NCI-H2196 treated with DMSO at 0.1 percent for 48 hours (cell line): Measurements from ENCODE around the gene ARHGAP19.

Experiments used
- DNase-seq: peaks from one replicate; lab custom pipeline; 2025; ENCODE audit not compliant: unreplicated experiment; lab: John Stamatoyannopoulos, UW

The ARHGAP19 gene

GRCh38 chr10:97229322-97230015 is 63.0 kb downstream of the ARHGAP19 start:
- DNase-seq, result no peak

GRCh38 chr10:97228775-97229157 is 63.7 kb downstream of the ARHGAP19 start:
- no peak for DNase-seq

- DNase-seq, result no peak
These were observed 64.2 kb downstream of the ARHGAP19 start for GRCh38 chr10:97228130-97228774.

GRCh38 chr10:97226398-97226797 is 66.0 kb downstream of the ARHGAP19 start:
- DNase-seq, result no peak

- DNase-seq, result no peak
These were observed 67.7 kb downstream of the ARHGAP19 start for GRCh38 chr10:97224483-97225435.

- DNase-seq, result no peak
These were observed 70.0 kb downstream of the ARHGAP19 start for GRCh38 chr10:97222326-97222961.

GRCh38 chr10:97220355-97220754 is 72.1 kb downstream of the ARHGAP19 start:
- no peak for DNase-seq

- no peak for DNase-seq
These were observed 75.1 kb downstream of the ARHGAP19 start for GRCh38 chr10:97217299-97217698.

GRCh38 chr10:97215619-97216260 is 76.7 kb downstream of the ARHGAP19 start:
- no peak for DNase-seq

- DNase-seq, result no peak
These were observed 79.0 kb downstream of the ARHGAP19 start for GRCh38 chr10:97213431-97213830.

GRCh38 chr10:97211229-97211628 is 81.2 kb downstream of the ARHGAP19 start:
- no peak for DNase-seq

GRCh38 chr10:97210543-97210960 is 81.9 kb downstream of the ARHGAP19 start:
- DNase-seq, result no peak

GRCh38 chr10:97207756-97208346 is 84.6 kb downstream of the ARHGAP19 start:
- no peak for DNase-seq

GRCh38 chr10:97207131-97207530 is 85.3 kb downstream of the ARHGAP19 start:
- no peak for DNase-seq

GRCh38 chr10:97204826-97205679 is 87.4 kb downstream of the ARHGAP19 start:
- DNase-seq, result no peak

- no peak for DNase-seq
These were observed 89.2 kb downstream of the ARHGAP19 start for GRCh38 chr10:97203220-97203619.

- DNase-seq, result no peak
These were observed 91.8 kb downstream of the ARHGAP19 start for GRCh38 chr10:97200616-97201015.

- DNase-seq, result no peak
These were observed 93.3 kb downstream of the ARHGAP19 start for GRCh38 chr10:97199152-97199551.

GRCh38 chr10:97197030-97197500 is 95.4 kb downstream of the ARHGAP19 start:
- no peak for DNase-seq
